OCI-LY1 (cell line): ENCODE data around the gene ACTL7B.
"Not testable (repeated sequence)": the region's sequence is repeated elsewhere in the genome, so short reads cannot be mapped to it uniquely, and the experiment has no call there.

Experiments
- H2AFZ ChIP-seq: fragments of 200-600 bp; sonication (generic), shearing (Covaris generic); 2 replicates; pipeline ENCODE4 v1.6.0; 2014; ENCODE audit warnings: antibody characterized with exemption, mild to moderate bottlenecking, low read length
- H3F3A ChIP-seq: fragments of 200-600 bp; sonication (generic), shearing (Covaris generic); 2 replicates; pipeline ENCODE4 v1.6.0; 2014; ENCODE audit warnings: mild to moderate bottlenecking, antibody characterized with exemption, low read length, moderate library complexity; ENCODE audit not compliant: insufficient read depth
- H3K27ac ChIP-seq: fragments of 200-600 bp; sonication (generic); 2 replicates; pipeline ENCODE4 v1.5.1; 2014; ENCODE audit warnings: low read length, mixed run types, mild to moderate bottlenecking, low read depth; ENCODE audit not compliant: poor library complexity, severe bottlenecking
- H3K27me3 ChIP-seq: fragments of 200-600 bp; sonication (generic); 2 replicates; pipeline ENCODE4 v1.6.0; 2014; ENCODE audit warnings: antibody characterized with exemption, mild to moderate bottlenecking, low read length, moderate library complexity; ENCODE audit not compliant: insufficient read depth
- H3K36me3 ChIP-seq: fragments of 200-600 bp; sonication (generic); 2 replicates; pipeline ENCODE4 v1.6.1; 2014; ENCODE audit warnings: mild to moderate bottlenecking, antibody characterized with exemption, low read length, moderate library complexity, mixed read lengths; ENCODE audit not compliant: insufficient read depth
- H3K4me1 ChIP-seq: fragments of 200-600 bp; sonication (generic); 2 replicates; pipeline ENCODE4 v1.5.1; 2014; ENCODE audit warnings: mild to moderate bottlenecking, low read length, moderate library complexity; ENCODE audit not compliant: insufficient read depth, severe bottlenecking
- H3K4me2 ChIP-seq: fragments of 200-600 bp; sonication (generic), shearing (Covaris generic); 2 replicates; pipeline ENCODE4 v1.6.1; 2014; ENCODE audit warnings: low read length
- H3K4me3 ChIP-seq: fragments of 200-600 bp; sonication (generic); 2 replicates; pipeline ENCODE4 v1.5.1; 2014; ENCODE audit warnings: low read length, low read depth, mild to moderate bottlenecking, mixed read lengths; ENCODE audit not compliant: poor library complexity, severe bottlenecking
- H3K79me2 ChIP-seq: fragments of 200-600 bp; shearing (Covaris generic); 2 replicates; pipeline ENCODE4 v1.6.1; 2016; ENCODE audit warnings: mixed run types, low read length, mixed read lengths; ENCODE audit not compliant: insufficient read depth
- H3K9ac ChIP-seq: fragments of 200-600 bp; sonication (generic), shearing (Covaris generic); 2 replicates; pipeline ENCODE4 v1.6.1; 2014; ENCODE audit warnings: mild to moderate bottlenecking, low read length, mixed read lengths
- H3K9me2 ChIP-seq: fragments of 200-600 bp; sonication (generic), shearing (Covaris generic); 2 replicates; pipeline ENCODE4 v1.6.1; 2014; ENCODE audit warnings: low read depth, mild to moderate bottlenecking, low read length, mixed read lengths
- H3K9me3 ChIP-seq: fragments of 200-600 bp; shearing (Covaris generic); 2 replicates; pipeline ENCODE4 v1.6.1; 2014; ENCODE audit warnings: low read length, mixed read lengths
- H4K20me1 ChIP-seq: fragments of 200-600 bp; sonication (generic), shearing (Covaris generic); 2 replicates; pipeline ENCODE4 v1.6.0; 2016; ENCODE audit warnings: mild to moderate bottlenecking, low read length; ENCODE audit not compliant: insufficient read depth
- EZH2 ChIP-seq: fragments of 200-600 bp; sonication (generic), shearing (Covaris generic); IDR thresholded peaks from 2 replicates; pipeline ENCODE4 v1.8.0; 2017; ENCODE audit warnings: borderline replicate concordance, mixed run types, mild to moderate bottlenecking, antibody characterized with exemption, low read length, moderate library complexity, mixed read lengths
- TF ChIP-seq, protein P1 (sequence below): fragments of 200-600 bp; sonication (generic), shearing (Covaris generic); IDR thresholded peaks from 2 replicates; pipeline ENCODE4 v1.5.1; 2017; ENCODE audit warnings: mild to moderate bottlenecking, antibody characterized with exemption, low read length, moderate library complexity, mixed read lengths

ACTL7B gene

DNA sequence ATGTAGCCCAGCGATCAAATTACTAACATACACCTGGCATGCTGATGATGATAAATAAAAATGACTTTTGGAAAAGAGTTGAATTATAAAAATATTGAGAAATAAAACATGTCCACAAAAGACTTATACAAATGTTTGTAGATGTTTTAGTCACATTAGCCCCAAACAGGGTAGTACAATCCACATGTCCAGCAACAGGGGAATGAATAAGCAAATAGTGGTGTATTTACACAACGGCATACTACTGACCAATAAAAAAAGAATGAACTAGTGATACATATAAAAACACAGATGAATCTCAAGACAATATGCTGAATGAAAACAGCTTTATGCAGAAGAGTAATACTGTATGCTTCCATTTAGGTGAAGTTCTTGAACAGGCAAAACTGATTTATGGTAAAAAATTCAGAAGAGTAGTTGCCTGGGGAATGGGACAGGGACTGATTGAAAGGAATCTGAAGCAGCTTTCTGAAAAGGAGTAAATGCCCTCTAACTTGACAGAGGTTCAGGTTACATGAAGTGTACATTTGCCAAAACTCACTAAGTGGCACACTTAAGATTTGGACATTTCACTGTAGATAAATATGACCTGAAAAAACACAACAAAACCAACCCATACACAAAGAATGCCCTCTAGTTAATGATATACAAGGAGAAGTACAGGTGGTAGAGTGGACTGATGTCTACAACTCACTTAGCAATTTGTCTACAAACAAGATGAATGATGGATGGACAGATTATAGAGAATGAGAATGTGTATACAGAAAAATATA is 41.7 kb upstream of the ACTL7B start:
- H3K4me1 ChIP-seq: no peaks in the 10 kb centered on the region
- H3K79me2 ChIP-seq: no peaks in the 10 kb centered on the region
- H4K20me1 ChIP-seq: no peaks in the 10 kb centered on the region
- no peak overlapping the region for H2AFZ ChIP-seq
- no peaks in the 10 kb centered on the region for H3F3A ChIP-seq
- H3K9me2 ChIP-seq: no peaks in the 10 kb centered on the region
- no peak overlapping the region for H3K9ac ChIP-seq
- peaks cover 84% of the 10 kb centered on the region for H3K36me3 ChIP-seq
- H3K27ac ChIP-seq: no peak overlapping the region
- no peak overlapping the region for H3K4me3 ChIP-seq
- no peak overlapping the region for H3K4me2 ChIP-seq
- H3K9me3 ChIP-seq: no peaks in the 10 kb centered on the region
- H3K27me3 ChIP-seq: no peaks in the 10 kb centered on the region
- TF ChIP-seq EZH2: no peak
- TF ChIP-seq, protein P1, sequence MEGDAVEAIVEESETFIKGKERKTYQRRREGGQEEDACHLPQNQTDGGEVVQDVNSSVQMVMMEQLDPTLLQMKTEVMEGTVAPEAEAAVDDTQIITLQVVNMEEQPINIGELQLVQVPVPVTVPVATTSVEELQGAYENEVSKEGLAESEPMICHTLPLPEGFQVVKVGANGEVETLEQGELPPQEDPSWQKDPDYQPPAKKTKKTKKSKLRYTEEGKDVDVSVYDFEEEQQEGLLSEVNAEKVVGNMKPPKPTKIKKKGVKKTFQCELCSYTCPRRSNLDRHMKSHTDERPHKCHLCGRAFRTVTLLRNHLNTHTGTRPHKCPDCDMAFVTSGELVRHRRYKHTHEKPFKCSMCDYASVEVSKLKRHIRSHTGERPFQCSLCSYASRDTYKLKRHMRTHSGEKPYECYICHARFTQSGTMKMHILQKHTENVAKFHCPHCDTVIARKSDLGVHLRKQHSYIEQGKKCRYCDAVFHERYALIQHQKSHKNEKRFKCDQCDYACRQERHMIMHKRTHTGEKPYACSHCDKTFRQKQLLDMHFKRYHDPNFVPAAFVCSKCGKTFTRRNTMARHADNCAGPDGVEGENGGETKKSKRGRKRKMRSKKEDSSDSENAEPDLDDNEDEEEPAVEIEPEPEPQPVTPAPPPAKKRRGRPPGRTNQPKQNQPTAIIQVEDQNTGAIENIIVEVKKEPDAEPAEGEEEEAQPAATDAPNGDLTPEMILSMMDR: no peak

- no peak overlapping the region for H3K4me3 ChIP-seq
- H3K9ac ChIP-seq: no peak overlapping the region
- H3K27me3 ChIP-seq: no peaks in the 10 kb centered on the region
- H3K36me3 ChIP-seq: peaks cover 86% of the 10 kb centered on the region
- H3K27ac ChIP-seq: no peak overlapping the region
- H3K9me2 ChIP-seq: no peaks in the 10 kb centered on the region
- H3K4me1 ChIP-seq: no peaks in the 10 kb centered on the region
- H3F3A ChIP-seq: no peaks in the 10 kb centered on the region
- H4K20me1 ChIP-seq: no peaks in the 10 kb centered on the region
- H3K9me3 ChIP-seq: no peaks in the 10 kb centered on the region
- no peaks in the 10 kb centered on the region for H3K79me2 ChIP-seq
- TF ChIP-seq EZH2: no peak
- TF ChIP-seq, protein P1: no peak
- H2AFZ ChIP-seq: no peak overlapping the region
- no peak overlapping the region for H3K4me2 ChIP-seq
Measured at GRCh38 chr9:108894225-108894997, 38.6 kb upstream of the ACTL7B start.

GRCh38 chr9:108889649-108890067 is 33.9 kb upstream of the ACTL7B start:
- H2AFZ ChIP-seq: no peak overlapping the region
- no peaks in the 10 kb centered on the region for H4K20me1 ChIP-seq
- H3K4me3 ChIP-seq: no peak overlapping the region
- no peaks in the 10 kb centered on the region for H3K27me3 ChIP-seq
- TF ChIP-seq EZH2: no peak
- TF ChIP-seq, protein P1: peak; percentile 37; the same call in 1 of the 2 replicates
- no peaks in the 10 kb centered on the region for H3K9me2 ChIP-seq
- no peaks in the 10 kb centered on the region for H3K79me2 ChIP-seq
- peaks cover 16% of the 10 kb centered on the region for H3K4me1 ChIP-seq
- H3K9me3 ChIP-seq: no peaks in the 10 kb centered on the region
- H3K4me2 ChIP-seq: no peak overlapping the region
- no peak overlapping the region for H3K27ac ChIP-seq
- H3K9ac ChIP-seq: no peak overlapping the region
- peaks cover 69% of the 10 kb centered on the region for H3K36me3 ChIP-seq
- no peaks in the 10 kb centered on the region for H3F3A ChIP-seq

DNA sequence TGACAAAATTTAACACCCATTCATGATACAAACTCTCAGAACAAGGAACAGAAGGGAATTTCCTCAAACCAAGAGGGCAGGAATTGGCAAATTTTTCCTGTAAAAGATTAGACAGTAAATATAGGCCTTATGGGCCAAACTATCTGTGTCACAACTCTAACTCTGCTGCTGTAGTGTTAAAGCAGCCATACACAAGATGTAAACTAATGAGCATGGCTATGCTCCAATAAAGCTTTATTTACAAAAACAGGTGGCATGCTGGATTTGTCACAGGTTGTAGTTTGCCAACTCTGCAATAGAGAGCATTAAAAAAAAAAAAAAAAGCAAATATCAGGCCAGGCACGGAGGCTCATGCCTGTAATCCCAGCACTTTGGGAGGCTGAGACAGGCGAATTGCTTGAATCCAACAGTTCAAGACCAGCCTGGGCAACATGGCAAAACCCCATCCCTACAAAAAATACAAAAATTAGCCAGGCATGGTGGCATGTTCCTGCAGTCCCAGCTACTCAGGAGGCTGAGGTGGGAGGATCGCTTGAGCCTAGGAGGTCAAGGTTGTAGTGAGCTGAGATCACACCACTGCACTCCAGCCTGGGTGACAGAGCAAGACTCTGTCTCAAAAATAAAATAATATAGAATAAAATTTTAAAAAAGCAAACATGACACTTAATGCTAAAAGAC is 30.9 kb upstream of the ACTL7B start:
- H2AFZ ChIP-seq, H3K27me3 ChIP-seq, H3K79me2 ChIP-seq, H3K4me3 ChIP-seq, H3K9me3 ChIP-seq, H3K4me2 ChIP-seq, H3F3A ChIP-seq, H4K20me1 ChIP-seq, H3K9me2 ChIP-seq, H3K9ac ChIP-seq: not testable (repeated sequence)
- H3K4me1 ChIP-seq: peaks cover 16% of the 10 kb centered on the region
- peak overlapping the region; percentile 87 for H3K27ac ChIP-seq
- peaks cover 60% of the 10 kb centered on the region for H3K36me3 ChIP-seq
